HCT116 (cell line): ENCODE results near the gene HSD17B13.

ENCODE experiments used
- ATF3 ChIP-seq: IDR thresholded peaks from 2 replicates; pipeline ENCODE4 v1.6.1; 2012
- EZH2 ChIP-seq: fragments of 200-600 bp; sonication (generic); IDR thresholded peaks from 2 replicates; pipeline ENCODE4 v1.6.1; 2017; ENCODE audit warnings: antibody characterized with exemption, mixed run types
- EZH2phosphoT487 ChIP-seq: fragments of 200-600 bp; IDR thresholded peaks from 2 replicates; pipeline ENCODE4 v1.6.1; 2018; ENCODE audit warnings: antibody characterized with exemption, borderline replicate concordance
- POLR2A ChIP-seq: IDR thresholded peaks from 2 replicates; pipeline ENCODE4 v1.7.0; 2011; ENCODE audit warnings: borderline replicate concordance; ENCODE audit not compliant: insufficient read depth, insufficient read length; ENCODE audit errors: extremely low read depth
- POLR2AphosphoS5 ChIP-seq: IDR thresholded peaks from 2 replicates; pipeline ENCODE4 v1.6.1; 2011; ENCODE audit warnings: mild to moderate bottlenecking, low read depth, low read length, moderate library complexity
- RAD21 ChIP-seq: IDR thresholded peaks from 2 replicates; pipeline ENCODE4 v1.6.1; 2012; ENCODE audit warnings: low read depth, mild to moderate bottlenecking

DNA sequence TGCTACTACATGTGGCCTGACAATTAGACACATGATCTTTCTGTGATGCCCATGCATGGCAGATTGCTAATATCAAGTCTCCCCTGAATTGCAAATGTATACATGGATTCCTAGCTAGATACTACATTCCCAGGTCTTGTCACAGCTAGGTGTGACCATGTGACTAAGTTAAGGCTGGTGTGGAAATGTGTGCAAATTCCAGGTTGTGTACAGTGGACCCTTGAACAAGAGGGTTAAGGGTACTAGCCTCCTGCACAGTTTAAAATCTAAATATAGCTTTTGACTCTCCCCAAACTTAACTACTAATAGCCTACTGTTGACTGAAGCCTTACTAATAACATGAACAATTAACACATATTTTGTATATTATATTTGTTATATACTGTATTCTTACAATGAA, 48.4 kb downstream of the HSD17B13 start:
- TF ChIP-seq POLR2AphosphoS5 (no peak), EZH2 (no peak), EZH2phosphoT487 (no peak), POLR2A (no peak), ATF3 (no peak), RAD21 (no peak)
